IMR-90 (cell line): ENCODE data around the gene ACRBP. TPM values are rescaled to one million over a fixed set of nuclear protein-coding genes. Genes with fewer than 3 reads are reported as not detected.

Experiments
- ATAC-seq: fragments of 200-7000 bp; cut with Tn5 transposase; 2 replicates; pipeline ENCODE4 v1.9.1; 2020; ENCODE audit warnings: low read depth, mild to moderate bottlenecking, moderate library complexity
- BruUV-seq: library from RNA; stranded (reverse); fragments of 400-500 nt; replicated peaks from 2 replicates; lab custom pipeline; 2021; lab: Mats Ljungman, UMichigan
- CTCF ChIA-PET: fragments of 300-600 bp; formaldehyde crosslinking; extraction: SDS; loops from one replicate; lab custom pipeline; 2021; ENCODE audit warnings: antibody characterized with exemption; lab: Yijun Ruan, JAX
- POLR2A ChIA-PET: fragments of 300-600 bp; sonication (Branson Sonifier 250); formaldehyde crosslinking; loops from one replicate; lab custom pipeline; 2022; ENCODE audit warnings: antibody characterized with exemption; ENCODE audit not compliant: unreplicated experiment; lab: Charles Lee
- DNase-seq: peaks from one replicate; pipeline ENCODE4 v3.0.0; 2013
- H2AFZ ChIP-seq: replicated peaks from 2 replicates; pipeline ENCODE3; 2013; ENCODE audit warnings: low read length, mild to moderate bottlenecking; ENCODE audit not compliant: poor library complexity
- H2AK5ac ChIP-seq: 2 replicates; pipeline ENCODE4 v1.6.1; 2013; ENCODE audit warnings: low read depth, low read length, inconsistent platforms
- H2AK9ac ChIP-seq: replicated peaks from 2 replicates; pipeline ENCODE3; 2013; ENCODE audit warnings: mild to moderate bottlenecking, low read depth, low read length, moderate library complexity; ENCODE audit not compliant: poor library complexity
- H2BK120ac ChIP-seq: 2 replicates; pipeline ENCODE4 v1.6.1; 2013; ENCODE audit warnings: low read depth, low read length, inconsistent platforms
- H2BK15ac ChIP-seq: 3 replicates; pipeline ENCODE4 v1.6.1; 2013; ENCODE audit warnings: low read depth, low read length, inconsistent platforms
- H2BK20ac ChIP-seq: 2 replicates; pipeline ENCODE4 v1.6.1; 2013; ENCODE audit warnings: low read depth, mild to moderate bottlenecking, inconsistent platforms, low read length, moderate library complexity
- H2BK5ac ChIP-seq: 2 replicates; pipeline ENCODE4 v1.6.1; 2013; ENCODE audit warnings: mild to moderate bottlenecking, low read depth, low read length, inconsistent platforms; ENCODE audit not compliant: poor library complexity, severe bottlenecking
- H3K14ac ChIP-seq: replicated peaks from 2 replicates; pipeline ENCODE4 v1.6.1; 2013; ENCODE audit warnings: low read depth, low read length, inconsistent platforms
- H3K18ac ChIP-seq: 2 replicates; pipeline ENCODE4 v1.6.1; 2013; ENCODE audit warnings: low read depth, low read length, control low read depth
- H3K23ac ChIP-seq: 2 replicates; pipeline ENCODE4 v1.6.1; 2013; ENCODE audit warnings: low read depth, low read length, inconsistent platforms
- H3K27ac ChIP-seq: 2 replicates; pipeline ENCODE4 v1.5.1; 2013; ENCODE audit warnings: mild to moderate bottlenecking, control low read depth, low read length; ENCODE audit not compliant: insufficient read depth
- H3K27me3 ChIP-seq: 2 replicates; pipeline ENCODE4 v1.6.1; 2013; ENCODE audit warnings: low read length; ENCODE audit not compliant: control insufficient read depth, insufficient read depth
- H3K36me3 ChIP-seq: 2 replicates; pipeline ENCODE4 v1.6.1; 2013; ENCODE audit warnings: low read length, mixed read lengths; ENCODE audit not compliant: control insufficient read depth, insufficient read depth
- H3K4ac ChIP-seq: 2 replicates; pipeline ENCODE4 v1.6.1; 2013; ENCODE audit warnings: low read depth, low read length, inconsistent platforms
- H3K4me1 ChIP-seq: 2 replicates; pipeline ENCODE4 v1.6.1; 2013; ENCODE audit warnings: low read length, mixed read lengths; ENCODE audit not compliant: control insufficient read depth, insufficient read depth
- H3K4me2 ChIP-seq: 2 replicates; pipeline ENCODE4 v1.6.1; 2013; ENCODE audit warnings: low read depth, mild to moderate bottlenecking, control low read depth, low read length, moderate library complexity
- H3K4me3 ChIP-seq: 2 replicates; pipeline ENCODE4 v1.5.1; 2013; ENCODE audit warnings: low read depth, mild to moderate bottlenecking, control low read depth, low read length, moderate library complexity; ENCODE audit not compliant: insufficient read depth
- H3K56ac ChIP-seq: 2 replicates; pipeline ENCODE4 v1.6.1; 2013; ENCODE audit warnings: low read length, inconsistent platforms; ENCODE audit not compliant: insufficient read depth; ENCODE audit errors: extremely low read depth
- H3K79me1 ChIP-seq, 2 experiments: 2 replicates each; pipeline ENCODE4 v1.6.1; 2013; ENCODE audit warnings: low read length in 2 of 2, inconsistent platforms in 1 of 2, low read depth in 1 of 2
- H3K9ac ChIP-seq: 2 replicates; pipeline ENCODE4 v1.6.1; 2013; ENCODE audit warnings: low read depth, low read length, control low read depth
- H3K9me1 ChIP-seq: 2 replicates; pipeline ENCODE4 v1.6.1; 2013; ENCODE audit warnings: low read length, inconsistent platforms; ENCODE audit not compliant: insufficient read depth
- H3K9me3 ChIP-seq: 2 replicates; pipeline ENCODE4 v1.6.1; 2013; ENCODE audit warnings: low read length; ENCODE audit not compliant: control insufficient read depth, insufficient read depth
- H4K20me1 ChIP-seq: 2 replicates; pipeline ENCODE4 v1.6.1; 2013; ENCODE audit warnings: low read length, inconsistent platforms; ENCODE audit not compliant: insufficient read depth
- H4K5ac ChIP-seq: 2 replicates; pipeline ENCODE4 v1.6.1; 2013; ENCODE audit warnings: mild to moderate bottlenecking, low read depth, low read length, control low read depth
- H4K8ac ChIP-seq, 2 experiments: 2 replicates each; pipeline ENCODE4 v1.6.1; 2013; ENCODE audit warnings: low read depth in 2 of 2, low read length in 2 of 2, control low read depth in 1 of 2, inconsistent platforms in 1 of 2
- H4K91ac ChIP-seq: 2 replicates; pipeline ENCODE4 v1.6.1; 2013; ENCODE audit warnings: low read depth, low read length, inconsistent platforms; ENCODE audit not compliant: insufficient read depth
- BHLHE40 ChIP-seq: fragments of 150-350 bp; IDR thresholded peaks from 2 replicates; pipeline ENCODE4 v1.6.1; 2016; ENCODE audit warnings: mild to moderate bottlenecking, low read depth, low read length
- CTCF ChIP-seq: conservative IDR thresholded peaks from 2 replicates; pipeline ENCODE4 v1.5.1; 2012; ENCODE audit warnings: mild to moderate bottlenecking, low read depth, low read length, improper control_type of control experiment
- FOS ChIP-seq: fragments of 150-350 bp; IDR thresholded peaks from 2 replicates; pipeline ENCODE4 v1.6.1; 2016; ENCODE audit warnings: low read depth, low read length
- MAFK ChIP-seq: IDR thresholded peaks from 2 replicates; pipeline ENCODE4 v1.6.1; 2012; ENCODE audit warnings: low read depth, low read length, improper control_type of control experiment
- MAZ ChIP-seq: IDR thresholded peaks from 2 replicates; pipeline ENCODE4 v1.6.1; 2012; ENCODE audit warnings: low read depth, mild to moderate bottlenecking, low read length, improper control_type of control experiment, moderate library complexity, borderline replicate concordance
- NFE2L2 ChIP-seq: fragments of 150-350 bp; IDR thresholded peaks from 2 replicates; pipeline ENCODE4 v1.6.1; 2016; ENCODE audit warnings: low read depth, mild to moderate bottlenecking, low read length
- POLR2A ChIP-seq: IDR thresholded peaks from 2 replicates; pipeline ENCODE4 v1.6.1; 2012; ENCODE audit warnings: mild to moderate bottlenecking, low read depth, low read length
- RAD21 ChIP-seq: IDR thresholded peaks from 2 replicates; pipeline ENCODE4 v1.6.1; 2012; ENCODE audit warnings: low read length, improper control_type of control experiment
- RCOR1 ChIP-seq: IDR thresholded peaks from 2 replicates; pipeline ENCODE4 v1.6.1; 2012; ENCODE audit warnings: mild to moderate bottlenecking, low read length, improper control_type of control experiment; ENCODE audit not compliant: insufficient replicate concordance
- RFX5 ChIP-seq: IDR thresholded peaks from 2 replicates; pipeline ENCODE4 v1.8.0; 2012; ENCODE audit warnings: low read depth, mild to moderate bottlenecking, low read length, moderate library complexity
- USF2 ChIP-seq: fragments of 150-350 bp; IDR thresholded peaks from 2 replicates; pipeline ENCODE4 v1.6.1; 2017; ENCODE audit warnings: mild to moderate bottlenecking, antibody characterized with exemption, low read length, low read depth
- whole genome bisulfite sequencing, 2 experiments: methylation state at CpG; one replicate each; pipeline versions ENCODE4 v1.1.5 to v1.1.7; 2013; ENCODE audit warnings: missing lambda C conversion rate in 2 of 2; ENCODE audit not compliant: insufficient read length in 1 of 2; ENCODE audit errors: extremely low coverage in 2 of 2; 5-methylcytosine and 5-hydroxymethylcytosine counted together
- dilution Hi-C: fragments of 300-500 bp; cut with HindIII; formaldehyde crosslinking; loops from one replicate; pipeline ENCODE4 v1.14.3; 2018; ENCODE audit warnings: low sequenced_read_pairs; ENCODE audit not compliant: unreplicated experiment
- in situ Hi-C: fragments of 300-500 bp; cut with MboI; formaldehyde crosslinking; loops from 3 replicates; pipeline ENCODE4 v1.14.3; 2019; ENCODE audit warnings: low sequenced_read_pairs, inconsistent platforms, mixed read lengths
- intact Hi-C: fragments of 100-400 bp; cut with micrococcal nuclease; formaldehyde crosslinking; loops from 2 replicates; pipeline ENCODE4 v1.10.0; 2022
- polyA plus RNA-seq, 3 experiments: library from polyadenylated mRNA; depleted of rRNA; stranded (reverse); fragments of >200 nt; gene quantifications; 2 replicates each; pipeline ENCODE4 v1.2.3, GENCODE V29; 2012; ENCODE audit warnings: low replicate concordance in 1 of 3
- total RNA-seq: library from RNA; depleted of rRNA; stranded (reverse); fragments of >200 nt; gene quantifications from 2 replicates; pipeline ENCODE4 v1.2.3, GENCODE V29; 2012

The ACRBP gene
- total and polyA plus RNA-seq, 2 of the 4 experiments (the other 2 are of a cell fraction), result 0.38 TPM; not detected in 1

GRCh38 chr12:6618483-6619225, 28.6 kb downstream of the ACRBP start:
- Histone ChIP-seq H4K5ac (no peak overlapping the region), H3K4me3 (no peak overlapping the region), H2AK5ac (no peak overlapping the region), H2BK15ac (no peak overlapping the region), H4K8ac (0 out of 4 replicates have a peak overlapping the region, but pooled peaks of 1 of the 2 experiments have one; percentile 3), H3K27me3 (no peaks in the 10 kb centered on the region), H4K20me1 (no peaks in the 10 kb centered on the region), H3K79me1 (no peaks in the 10 kb centered on the region), H2AFZ (no peak overlapping the region), H3K14ac (no peak overlapping the region), H3K9ac (no peak overlapping the region), H3K56ac (no peak overlapping the region), H3K23ac (no peak overlapping the region), H2BK120ac (no peak overlapping the region), H3K27ac (no peak overlapping the region), H3K4me2 (no peak overlapping the region), H3K9me1 (peaks cover 5% of the 10 kb centered on the region; the same call in 1 of the 2 replicates), H2BK20ac (no peak overlapping the region), H3K18ac (no peak overlapping the region), H4K91ac (no peak overlapping the region), H3K36me3 (no peaks in the 10 kb centered on the region), H3K4me1 (peaks cover 4% of the 10 kb centered on the region), H2BK5ac (no peak overlapping the region), H3K4ac (no peak overlapping the region), H2AK9ac (peak overlapping the region; percentile 63), H3K9me3 (no peaks in the 10 kb centered on the region)
- intact Hi-C loops (loop anchor here (5.0 to 10.0 kb wide), 2 partner anchors 44 to 146 kb away; partner anchors contain the start of genes ING4 and PTMS), dilution Hi-C loops (no loop called here), in situ Hi-C loops (loop anchor here (10.0 kb wide), 1 partner anchor 206 kb away; the partner anchor contains the start of genes GPR162 and P3H3)
- CTCF ChIA-PET, result interaction anchor here (1.1 kb wide), 1 partner anchor 66 kb away, joined by 3 read pairs; no protein-coding TSS in a partner anchor
- TF ChIP-seq POLR2A (no peak), NFE2L2 (no peak), USF2 (no peak), FOS (no peak), RAD21 (no peak), RCOR1 (no peak), MAFK (no peak), RFX5 (no peak), BHLHE40 (no peak), MAZ (no peak), CTCF (no peak)
- no peak for DNase-seq
- POLR2A ChIA-PET, result no interaction called here
- WGBS, 2 experiments, result no CpG with 5 or more reads among the region's 5 CpGs
- BruUV-seq, result no TSS peak
- no peak for ATAC-seq
